Measurements from ENCODE around the gene SYTL4.
"Not testable (repeated sequence)": the region's sequence is repeated elsewhere in the genome, so short reads cannot be mapped to it uniquely, and the experiment has no call there.

SYTL4 gene

DNA sequence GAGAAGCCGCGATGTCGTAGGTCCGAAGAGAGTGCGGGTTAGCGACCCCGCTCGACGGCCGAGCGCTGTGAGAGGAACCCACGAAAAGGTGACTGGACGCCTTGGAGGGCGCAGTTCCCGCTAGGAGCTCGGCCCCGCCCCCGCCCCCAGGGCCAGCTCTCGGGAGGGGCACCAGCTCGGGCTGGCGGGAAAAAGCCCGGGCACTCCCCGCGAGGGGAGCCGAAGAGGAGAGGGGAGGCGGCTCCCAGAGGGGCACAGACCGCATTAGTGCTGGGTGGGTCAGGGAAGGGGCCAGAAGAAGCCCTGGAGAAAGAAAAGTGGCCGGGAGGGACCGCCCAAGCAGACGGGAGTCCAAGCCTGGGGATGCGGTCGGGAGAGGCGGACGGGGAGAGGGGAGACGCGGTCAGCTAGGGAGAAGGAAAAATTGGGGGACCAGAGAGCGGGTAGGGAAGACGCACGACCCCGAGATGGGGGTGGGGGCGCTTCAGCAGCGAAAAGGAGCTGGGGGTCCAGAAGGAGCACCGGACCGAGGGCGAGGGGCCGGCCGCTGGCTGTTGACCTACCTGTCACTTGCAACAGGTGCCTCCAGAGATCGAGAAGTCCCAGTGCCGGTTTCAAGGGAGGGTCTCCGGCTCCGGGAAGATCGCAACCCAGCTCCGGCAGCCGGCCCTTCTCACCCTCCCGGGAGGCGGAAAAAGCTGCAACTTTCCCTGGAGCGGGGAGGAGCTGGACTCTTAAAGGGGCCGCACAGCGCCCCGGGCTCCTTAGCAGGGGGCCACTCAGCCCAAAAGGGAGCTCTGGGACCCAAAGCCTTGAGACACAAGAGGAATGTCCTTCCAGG lies at the start of gene SYTL4:
SYTL4 (minus strand) TSS at position 681 of the 841 bp plus-strand sequence. CDS start 30,084 bp downstream, outside the sequence.
- DNase-seq (ENCODE audit: low read depth in 2 of 2): no peak

DNA sequence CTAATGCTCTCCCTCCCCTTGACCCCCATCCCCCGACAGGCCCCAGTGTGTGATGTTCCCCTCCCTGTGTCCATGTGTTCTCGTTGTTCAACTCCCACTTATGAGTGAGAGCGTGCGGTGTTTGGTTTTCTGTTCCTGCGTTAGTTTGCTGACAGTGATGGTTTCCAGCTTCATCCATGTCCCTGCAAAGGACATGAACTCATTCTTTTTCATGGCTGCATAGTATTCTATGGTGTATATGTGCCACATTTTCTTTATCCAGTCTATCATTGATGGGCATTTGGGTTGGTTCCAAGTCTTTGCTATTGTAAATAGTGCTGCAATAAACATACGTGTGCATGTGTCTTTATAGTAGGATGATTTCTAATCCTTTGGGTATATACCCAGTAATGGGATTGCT lies 37.5 kb upstream of the SYTL4 start:
- DNase-seq (ENCODE audit: low read depth in 2 of 2): not testable (repeated sequence)

DNA sequence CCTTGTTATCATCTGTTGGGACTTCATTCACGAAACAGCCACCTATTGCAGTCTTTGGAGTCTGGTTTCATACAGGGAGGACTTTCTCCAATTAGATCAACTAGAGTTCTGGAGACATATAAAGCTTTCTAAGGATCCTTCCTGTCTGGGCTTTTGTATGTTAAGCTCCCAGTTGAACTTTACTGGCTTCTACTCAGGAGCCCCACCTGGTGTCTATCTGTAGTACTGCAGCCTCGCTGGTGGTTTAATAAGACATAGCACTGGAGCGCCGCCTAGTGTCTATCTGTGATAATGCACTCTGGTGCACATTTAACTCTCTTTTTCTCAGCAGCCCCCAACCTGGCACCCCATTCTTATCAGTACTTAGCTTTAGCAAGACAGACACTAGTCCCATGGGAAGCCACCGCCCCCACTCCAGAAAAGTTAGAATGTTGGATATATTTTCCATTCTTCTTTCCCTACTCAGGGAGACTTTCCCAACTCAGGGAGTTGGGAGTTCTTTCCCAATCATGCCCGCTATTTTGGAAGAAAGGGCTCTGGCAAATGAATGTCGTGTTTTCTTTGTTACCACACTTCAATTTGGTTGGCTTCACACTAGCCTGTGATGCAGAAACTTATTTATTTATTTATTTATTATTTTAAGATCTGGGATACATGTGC lies 36.9 kb upstream of the SYTL4 start:
- DNase-seq (ENCODE audit: low read depth in 2 of 2): peak; percentile 75 to 90

DNA sequence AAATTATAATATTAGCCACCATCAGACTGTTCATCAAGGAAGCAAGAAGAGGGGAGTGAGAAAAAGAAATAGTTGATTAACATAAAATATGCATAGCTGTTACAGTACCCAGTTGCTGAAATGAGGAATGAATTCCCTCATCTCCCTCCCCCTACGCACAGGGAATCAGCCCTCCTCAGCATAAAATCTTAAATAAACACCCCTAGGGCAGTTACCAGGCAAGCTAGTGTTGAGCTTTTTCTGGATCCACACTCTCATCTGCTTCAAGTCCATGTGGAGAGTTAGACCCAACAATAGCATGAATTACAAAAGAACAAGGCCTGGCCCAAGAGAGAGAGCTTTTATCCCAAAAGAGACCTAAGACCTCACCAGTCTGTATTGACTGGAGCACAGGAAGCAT lies 19.0 kb upstream of the SYTL4 start:
- no peak for DNase-seq (ENCODE audit: low read depth in 2 of 2)

DNA sequence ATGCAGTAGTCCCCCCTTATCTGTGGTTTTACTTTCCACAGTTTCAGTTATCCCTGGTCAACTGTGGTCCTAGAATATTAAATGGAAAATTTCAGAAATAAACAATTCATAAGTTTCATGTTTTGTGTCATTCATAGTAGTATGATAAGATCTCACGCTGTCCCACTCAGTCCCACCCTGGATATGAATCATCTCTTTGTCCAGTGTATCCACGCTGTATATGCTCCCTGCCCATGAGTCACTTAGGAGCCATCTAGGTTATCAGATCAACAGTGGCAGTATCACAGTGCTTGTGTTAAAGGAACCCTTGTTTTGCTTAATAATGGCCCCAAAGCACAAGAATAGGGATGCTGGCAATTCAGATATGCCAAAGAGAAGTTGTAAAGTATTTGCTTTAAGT lies 16.2 kb upstream of the SYTL4 start:
- DNase-seq (ENCODE audit: low read depth in 2 of 2): no peak

DNA sequence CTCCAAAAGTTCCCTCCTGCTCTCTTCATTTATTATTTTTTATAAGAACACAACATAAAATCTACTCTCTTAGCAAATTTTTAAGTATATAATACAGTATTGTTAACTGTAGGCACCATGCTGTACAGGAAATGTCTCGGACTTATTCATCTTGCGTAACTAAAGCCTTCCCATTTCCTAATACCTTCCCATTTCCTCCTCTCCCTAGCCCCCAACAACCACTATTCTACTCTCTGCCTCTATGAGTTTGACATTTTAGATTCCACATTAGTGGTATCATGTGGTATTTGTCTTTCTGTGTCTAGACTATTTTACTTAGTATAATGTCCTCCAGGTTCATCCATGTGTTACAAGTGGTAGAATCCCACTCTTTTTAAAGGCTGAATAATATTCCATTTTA lies 15.8 kb upstream of the SYTL4 start:
- DNase-seq (ENCODE audit: low read depth in 2 of 2): no peak

DNA sequence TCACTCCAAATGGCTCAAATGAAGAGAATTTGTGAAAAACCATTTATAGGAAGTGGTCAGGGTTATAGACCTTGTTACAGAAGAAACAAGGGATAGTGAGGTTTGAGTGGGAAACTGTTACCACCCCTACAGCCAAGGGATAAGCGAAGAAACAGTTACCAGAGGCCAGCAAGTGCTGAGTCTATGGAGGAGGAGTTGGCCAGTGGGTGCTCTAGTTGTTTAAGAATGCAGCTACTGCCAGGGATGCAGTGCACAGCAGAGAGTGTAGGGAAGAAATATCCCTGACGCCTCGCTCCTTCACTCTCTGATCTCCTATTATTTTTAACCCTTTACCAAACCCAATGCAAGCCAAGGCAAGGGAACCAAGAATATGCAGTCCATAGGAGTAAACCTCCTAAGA lies 15.2 kb upstream of the SYTL4 start:
- DNase-seq (ENCODE audit: low read depth in 2 of 2): no peak

DNA sequence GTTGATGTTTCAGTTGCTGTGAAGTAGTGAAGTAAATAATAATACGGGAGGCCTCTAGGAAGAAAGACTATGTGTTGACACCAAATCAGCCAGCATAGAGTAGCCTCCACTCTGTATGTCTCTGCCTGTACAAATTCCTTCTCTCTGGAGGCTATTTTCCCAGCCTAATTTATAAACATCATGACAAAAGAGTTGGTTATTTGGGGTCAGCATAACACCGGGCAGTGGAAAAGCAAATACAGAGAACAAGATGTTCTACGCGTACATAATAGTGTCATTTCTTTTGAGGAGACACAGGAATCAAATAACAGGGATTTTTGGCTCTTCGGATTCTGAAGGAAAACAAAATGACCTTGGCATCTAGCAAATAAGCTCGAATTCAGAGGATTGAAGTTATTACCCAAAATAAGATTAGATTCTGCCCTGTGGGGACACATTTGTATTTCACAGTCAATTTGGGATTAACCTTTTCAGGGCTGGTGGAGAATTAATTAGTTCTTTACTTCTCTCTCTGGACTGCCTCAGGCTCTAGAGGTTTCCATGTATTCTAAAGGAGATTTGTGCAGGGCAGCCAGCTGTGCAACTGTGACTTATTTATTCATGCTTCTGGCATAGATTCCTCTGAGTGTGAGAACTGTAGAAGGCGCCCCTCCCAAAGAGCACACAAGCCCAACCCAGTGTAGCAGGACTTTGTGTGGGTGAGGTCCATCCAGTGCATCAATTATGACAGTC lies 14.1 kb upstream of the SYTL4 start:
- no peak for DNase-seq (ENCODE audit: low read depth in 2 of 2)

DNA sequence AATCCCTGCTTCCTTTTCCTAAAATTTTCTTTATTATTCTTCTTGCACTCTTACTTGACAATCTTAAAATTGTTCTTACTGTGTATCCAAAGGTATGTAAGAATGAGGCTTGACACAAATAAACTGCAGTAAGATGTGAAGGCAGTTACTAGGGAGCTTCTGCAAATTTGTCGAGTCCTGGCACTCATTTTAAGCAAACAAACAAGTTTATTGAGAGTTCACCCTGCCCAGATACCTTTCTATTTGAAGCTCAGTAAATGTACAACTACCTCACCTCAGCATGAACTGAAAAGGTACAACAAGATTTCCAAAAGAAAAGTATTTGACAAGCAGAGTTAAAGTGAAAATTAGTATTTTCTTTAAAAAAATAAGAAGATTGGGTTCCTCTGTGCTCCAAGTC lies 13.3 kb upstream of the SYTL4 start:
- no peak for DNase-seq (ENCODE audit: low read depth in 2 of 2)

DNA sequence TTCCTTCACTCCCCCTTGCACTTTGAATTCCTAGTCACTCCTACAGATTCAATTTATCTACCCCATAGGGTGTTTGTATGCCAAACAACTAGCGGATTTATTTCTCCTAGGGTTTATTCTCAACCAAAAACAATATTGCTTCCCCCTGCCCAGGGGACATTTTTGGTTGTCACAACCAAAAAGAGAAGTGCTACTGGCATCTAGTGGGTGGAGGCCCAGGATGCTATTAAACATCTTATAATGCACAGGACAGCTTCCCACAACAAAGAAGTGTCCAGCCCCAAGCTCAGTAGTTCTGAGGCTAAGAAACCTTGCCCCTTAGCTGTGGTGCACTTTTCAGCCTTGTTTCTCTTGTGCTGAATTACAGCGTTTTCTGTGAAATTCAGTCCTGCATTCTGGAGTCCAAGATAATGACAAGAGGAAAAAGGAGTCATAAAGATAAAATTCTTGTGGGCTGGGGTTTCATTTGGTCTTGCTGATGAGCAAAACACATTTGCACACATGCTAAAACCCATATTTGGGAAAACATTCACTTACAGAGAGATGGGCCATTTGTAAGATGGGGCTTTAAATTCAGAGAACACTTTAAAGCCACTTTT lies 11.2 kb upstream of the SYTL4 start:
- no peak for DNase-seq (ENCODE audit: low read depth in 2 of 2)

DNA sequence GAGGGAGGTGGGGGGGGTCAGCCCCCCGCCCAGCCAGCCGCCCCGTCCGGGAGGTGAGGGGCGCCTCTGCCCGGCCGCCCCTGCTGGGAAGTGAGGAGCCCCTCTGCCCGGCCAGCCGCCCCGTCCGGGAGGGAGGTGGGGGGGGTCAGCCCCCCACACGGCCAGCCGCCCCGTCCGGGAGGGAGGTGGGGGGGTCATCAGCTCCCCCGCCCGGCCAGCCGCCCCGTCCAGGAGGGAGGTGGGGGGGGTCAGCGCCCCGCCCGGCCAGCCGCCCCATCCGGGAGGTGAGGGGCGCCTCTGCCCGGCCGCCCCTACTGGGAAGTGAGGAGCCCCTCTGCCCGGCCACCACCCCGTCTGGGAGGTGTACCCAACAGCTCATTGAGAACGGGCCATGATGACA lies 7.9 kb downstream of the SYTL4 start:
- DNase-seq (ENCODE audit: low read depth in 2 of 2): not testable (repeated sequence)

DNA sequence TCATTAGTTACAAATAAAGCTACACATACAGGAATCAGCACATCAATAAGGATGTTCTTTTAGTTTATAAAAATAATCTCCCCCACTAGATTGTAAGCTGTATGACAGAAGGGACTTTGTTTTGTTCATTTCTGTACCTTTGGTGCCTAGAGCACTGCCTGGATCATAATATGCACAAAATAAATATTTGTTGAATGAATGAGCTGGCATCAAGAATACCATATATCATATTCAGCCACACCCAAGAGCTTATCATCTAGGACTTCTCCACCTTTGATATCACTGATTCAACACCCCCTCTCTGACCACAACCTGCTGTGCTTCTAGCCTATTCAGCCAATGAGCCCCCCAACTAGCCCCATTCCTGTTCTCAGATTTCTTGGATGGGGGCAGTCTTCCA lies 10.6 kb downstream of the SYTL4 start:
- no peak for DNase-seq (ENCODE audit: low read depth in 2 of 2)

DNA sequence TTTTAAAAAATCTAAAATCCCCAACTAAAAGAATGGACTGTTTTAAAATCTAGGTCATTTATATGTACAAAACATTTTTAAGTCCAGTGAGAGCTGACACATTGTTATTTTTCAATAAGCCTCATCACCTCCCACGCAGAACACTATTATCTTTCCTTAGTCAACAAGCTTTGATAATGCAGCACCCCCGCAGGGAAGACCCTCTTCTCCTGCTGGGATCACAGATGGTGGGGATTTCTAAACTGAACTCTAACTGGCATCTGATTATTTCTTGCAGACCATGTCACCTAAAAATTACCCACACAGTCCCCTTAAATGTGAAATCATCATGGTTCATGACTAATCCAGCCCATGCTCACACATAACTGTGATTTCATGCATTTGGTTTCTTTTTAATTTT lies 11.6 kb downstream of the SYTL4 start:
- no peak for DNase-seq (ENCODE audit: low read depth in 2 of 2)

DNA sequence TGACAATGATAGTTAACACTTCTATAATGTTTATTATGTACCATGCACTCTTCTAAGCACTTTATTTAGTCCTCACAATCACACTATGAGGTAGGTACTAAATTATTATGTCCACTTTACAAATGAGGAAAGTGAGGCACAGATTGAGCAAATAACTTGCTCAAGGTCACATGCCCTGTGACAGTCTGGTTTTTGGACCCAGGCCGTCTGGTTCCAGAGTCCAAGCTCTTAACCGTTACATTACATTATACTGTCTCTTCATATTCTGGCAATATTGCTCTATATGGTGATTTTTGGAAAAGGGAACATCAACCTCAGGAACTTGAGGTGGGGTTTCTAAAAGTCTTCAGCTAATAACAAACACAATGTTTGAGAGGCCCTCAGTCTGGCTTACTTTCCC lies 12.8 kb downstream of the SYTL4 start:
- DNase-seq (ENCODE audit: low read depth in 2 of 2): no peak

DNA sequence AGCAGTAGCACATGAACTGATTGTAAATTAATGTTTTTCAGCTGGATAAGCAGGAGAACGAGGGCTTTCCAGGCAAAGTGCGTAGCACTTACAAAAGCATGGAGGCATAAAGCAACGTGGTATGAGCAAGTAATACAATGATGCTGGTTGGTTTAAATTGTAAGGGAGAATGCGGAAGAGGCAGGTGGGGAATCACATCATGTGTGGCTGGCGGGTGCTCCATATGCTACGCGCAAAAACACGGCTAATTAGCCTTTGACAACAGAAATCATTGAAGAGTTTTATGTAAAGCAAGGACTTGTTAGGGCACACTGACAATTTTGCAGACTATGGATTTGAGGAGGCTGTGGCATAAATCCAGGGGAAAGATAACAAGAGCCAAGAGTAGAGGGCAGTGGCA lies 14.6 kb downstream of the SYTL4 start:
- no peak for DNase-seq (ENCODE audit: low read depth in 2 of 2)

DNA sequence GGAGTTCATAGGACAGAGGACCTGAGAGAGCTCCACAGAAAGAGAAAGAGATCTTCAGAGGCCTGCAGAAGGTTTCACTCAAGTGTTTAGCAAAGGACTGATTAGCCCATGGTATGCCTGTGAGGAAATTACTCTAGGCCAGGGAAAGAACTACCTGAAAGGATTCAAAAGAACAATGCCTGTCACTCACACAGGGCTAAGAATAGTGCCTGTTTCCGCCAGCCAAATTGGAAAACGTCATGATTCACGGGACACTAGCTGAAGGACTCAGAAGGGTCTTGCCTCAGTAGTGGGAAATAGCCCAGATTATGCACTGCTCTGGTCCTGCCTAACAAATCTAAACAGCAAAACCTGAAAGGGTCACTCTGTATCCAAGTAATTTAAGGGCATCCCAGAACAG lies 21.1 kb downstream of the SYTL4 start:
- no peak for DNase-seq (ENCODE audit: low read depth in 2 of 2)

DNA sequence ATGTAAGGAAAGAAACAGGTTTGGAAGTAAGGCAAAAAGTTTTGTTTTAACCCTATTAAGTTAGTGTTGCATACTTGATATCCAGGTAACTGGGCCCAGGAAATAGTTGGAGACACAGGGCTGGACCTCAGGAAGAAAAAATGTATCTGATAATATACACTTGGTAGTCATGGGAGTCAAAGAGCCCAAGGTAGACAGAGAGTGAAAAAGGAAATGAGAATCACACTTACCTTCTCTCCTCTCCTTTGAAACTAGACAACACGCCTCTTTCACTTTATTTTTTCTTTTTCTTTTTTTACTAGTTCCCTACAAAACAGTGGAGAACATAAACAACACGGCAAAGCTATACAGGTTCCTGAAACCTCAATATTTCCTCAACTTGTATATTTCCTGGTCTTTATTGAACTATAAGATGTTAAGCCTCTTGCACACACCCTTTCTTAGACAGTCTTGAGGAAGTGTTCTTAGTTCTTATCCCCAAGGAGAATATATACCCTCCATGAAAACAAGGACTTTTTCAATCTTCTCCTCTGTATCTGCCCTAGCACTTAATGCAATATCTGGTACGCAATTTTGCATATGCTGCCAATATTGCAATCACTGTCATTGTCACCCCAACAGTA lies 27.2 kb downstream of the SYTL4 start:
- DNase-seq (ENCODE audit: low read depth in 2 of 2): no peak

DNA sequence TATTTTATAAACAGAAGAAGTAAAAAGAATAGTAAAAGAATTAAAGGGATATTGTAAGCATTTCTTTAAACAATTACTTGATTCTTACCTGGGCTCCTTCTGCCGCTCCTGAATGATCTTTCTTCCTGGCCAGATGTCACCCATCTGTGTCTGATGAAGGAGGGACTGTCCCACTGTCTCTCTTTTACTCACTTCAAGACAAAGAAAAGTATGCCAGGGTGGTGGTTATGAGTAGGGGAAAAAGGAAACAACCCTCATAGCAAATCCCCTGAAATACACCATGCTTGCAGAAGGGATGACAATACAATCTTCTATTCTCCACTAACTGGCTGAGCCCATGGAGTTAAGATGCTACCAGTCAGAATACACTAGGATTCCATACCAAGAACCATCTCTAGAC lies 31.1 kb downstream of the SYTL4 start:
- no peak for DNase-seq (ENCODE audit: low read depth in 2 of 2)

DNA sequence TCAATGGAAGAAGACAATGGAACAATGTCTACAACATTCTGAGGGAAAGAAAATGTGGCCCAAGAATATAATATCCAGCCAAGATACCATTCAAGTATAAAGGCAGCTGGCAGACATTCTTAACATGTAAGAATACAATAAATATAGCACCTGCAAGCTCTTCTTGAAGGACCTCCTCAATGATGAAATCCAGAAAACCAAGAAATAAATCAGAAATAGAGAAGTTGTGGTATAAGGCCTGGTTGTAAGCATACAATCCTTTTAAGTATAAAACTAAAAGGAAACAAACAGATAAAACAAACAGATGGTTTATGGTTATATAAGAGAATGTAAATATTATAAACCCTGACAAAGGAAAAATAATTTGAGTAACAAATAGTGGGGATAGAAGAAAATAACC lies 33.4 kb downstream of the SYTL4 start:
- DNase-seq (ENCODE audit: low read depth in 2 of 2): no peak

DNA sequence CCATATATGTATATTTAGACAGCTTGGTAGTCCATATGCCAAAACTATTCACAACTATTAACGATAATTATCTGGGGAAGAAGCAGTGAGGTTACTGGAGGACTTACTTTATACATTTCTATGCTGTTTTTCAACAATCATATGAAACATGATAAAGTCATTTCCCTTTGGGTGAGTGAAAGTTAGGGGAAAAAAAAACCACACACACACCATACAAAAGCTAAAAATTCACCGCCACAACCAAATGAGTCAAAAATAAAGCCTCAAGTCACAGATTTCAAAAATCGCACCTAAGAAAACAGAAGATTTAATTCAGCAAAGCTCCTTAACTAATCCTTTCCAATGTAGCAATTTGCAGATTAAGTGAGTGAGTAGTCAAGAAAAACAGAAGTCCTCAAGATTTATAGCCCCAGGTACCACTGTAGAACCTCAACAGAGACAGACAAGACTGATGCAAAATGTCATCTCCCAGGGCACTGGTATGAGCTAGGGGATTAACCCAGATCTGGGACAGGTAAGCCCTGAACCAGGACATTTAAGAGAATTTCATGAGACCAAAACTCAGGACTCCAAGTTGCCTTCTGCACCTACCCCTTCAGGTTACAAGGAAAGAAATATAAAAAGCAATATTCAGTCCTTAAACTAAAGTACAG lies 35.1 kb downstream of the SYTL4 start:
- no peak for DNase-seq (ENCODE audit: low read depth in 2 of 2)

DNA sequence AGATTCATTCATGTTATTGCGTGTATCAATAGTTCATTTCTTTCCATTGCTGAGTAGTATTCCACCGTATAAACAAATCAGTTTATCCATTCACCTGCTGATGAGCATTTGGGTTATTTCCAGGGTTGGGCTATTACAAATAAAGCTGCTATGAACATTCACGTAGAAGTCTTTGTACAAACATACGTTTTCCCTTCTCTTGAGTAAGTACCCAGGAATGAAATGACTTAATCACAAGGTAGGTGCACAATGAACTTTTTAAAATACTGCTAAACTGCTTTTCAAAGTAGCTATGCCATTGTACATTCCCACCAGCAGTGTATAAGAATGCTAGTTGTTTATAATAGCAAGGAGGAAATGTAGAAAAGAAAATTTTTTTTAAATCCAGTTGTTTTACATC lies 35.9 kb downstream of the SYTL4 start:
- no peak for DNase-seq (ENCODE audit: low read depth in 2 of 2)

All from stimulated activated CD4-positive, alpha-beta T cell treated with anti-CD3 and anti-CD28 coated beads, Interleukin-1b, Interleukin-23, amount 100 ng/mL, for 4 hours (primary cell).